HL-60 (cell line): Measurements from ENCODE around the gene OR7G1.

Experiments
- DNase-seq, 2 experiments: peaks; one replicate each; pipeline ENCODE4 v3.0.0-alpha.2; 2010 to 2020; ENCODE audit warnings: low read depth in 1 of 2, low spot score in 1 of 2
- H3K27ac ChIP-seq: fragments of 250-450 bp; sonication (Bioruptor Pico); replicated peaks from 2 replicates; pipeline ENCODE4 v1.5.1; 2020; ENCODE audit warnings: mild to moderate bottlenecking, moderate library complexity
- H3K27me3 ChIP-seq: fragments of 250-450 bp; sonication (Bioruptor Pico); 2 replicates; pipeline ENCODE4 v1.5.1; 2021; ENCODE audit warnings: mild to moderate bottlenecking, moderate library complexity; ENCODE audit not compliant: insufficient read depth, poor library complexity, severe bottlenecking
- H3K4me3 ChIP-seq: replicated peaks from 2 replicates; pipeline ENCODE4 v1.5.1; 2011; ENCODE audit warnings: mild to moderate bottlenecking, control low read depth, low read length; ENCODE audit not compliant: insufficient read depth
- CTCF ChIP-seq: IDR thresholded peaks from one replicate; pipeline ENCODE4 v1.5.1; 2011; ENCODE audit warnings: low read length, control low read depth, inconsistent platforms; ENCODE audit not compliant: insufficient read depth
- GABPA ChIP-seq: IDR thresholded peaks from 2 replicates; pipeline ENCODE4 v1.6.1; 2012; ENCODE audit warnings: low read depth
- POLR2AphosphoS5 ChIP-seq: IDR thresholded peaks from 2 replicates; pipeline ENCODE4 v1.6.1; 2012; ENCODE audit warnings: low read depth
- REST ChIP-seq: IDR thresholded peaks from 2 replicates; pipeline ENCODE4 v1.6.1; 2012; ENCODE audit warnings: low read depth; ENCODE audit not compliant: insufficient replicate concordance
- SPI1 ChIP-seq: IDR thresholded peaks from 2 replicates; pipeline ENCODE4 v1.6.1; 2012; ENCODE audit warnings: low read depth, mild to moderate bottlenecking, borderline replicate concordance

The OR7G1 gene

GRCh38 chr19:9159891-9160290 is 44.3 kb upstream of the OR7G1 start:
- no peak for DNase-seq
- no peak overlapping the region for H3K27ac ChIP-seq
- H3K4me3 ChIP-seq: no peak overlapping the region
- TF ChIP-seq CTCF (no peak), REST (no peak), SPI1 (no peak), POLR2AphosphoS5 (no peak), GABPA (no peak)
- H3K27me3 ChIP-seq: no peaks in the 10 kb centered on the region

GRCh38 chr19:9156304-9156703 is 40.7 kb upstream of the OR7G1 start:
- TF ChIP-seq REST: no peak
- no peak for TF ChIP-seq SPI1
- TF ChIP-seq CTCF: no peak
- no peak for TF ChIP-seq POLR2AphosphoS5
- no peak for TF ChIP-seq GABPA
- Histone ChIP-seq H3K4me3 (no peak overlapping the region), H3K27ac (no peak overlapping the region), H3K27me3 (no peaks in the 10 kb centered on the region)
- no peak for DNase-seq

- H3K4me3 ChIP-seq: no peak overlapping the region
- H3K27me3 ChIP-seq: no peaks in the 10 kb centered on the region
- TF ChIP-seq CTCF (no peak), POLR2AphosphoS5 (no peak), REST (no peak), GABPA (no peak), SPI1 (no peak)
- DNase-seq: no peak
- no peak overlapping the region for H3K27ac ChIP-seq
These were observed 40.0 kb upstream of the OR7G1 start for GRCh38 chr19:9155591-9155990.
